Hepatocyte (in vitro differentiated cells): ENCODE results near the gene DSTN.

ENCODE experiments used
- CTCF ChIP-seq: fragments of 200-600 bp; sonication (generic); IDR thresholded peaks from 2 replicates; pipeline ENCODE4 v1.5.1; 2016; ENCODE audit warnings: antibody characterized with exemption, mild to moderate bottlenecking; ENCODE audit not compliant: poor library complexity
- EZH2 ChIP-seq: fragments of 200-600 bp; sonication (generic); IDR thresholded peaks from 2 replicates; pipeline ENCODE4 v1.6.1; 2016; ENCODE audit warnings: antibody characterized with exemption, mild to moderate bottlenecking, borderline replicate concordance
- EZH2phosphoT487 ChIP-seq: fragments of 200-600 bp; sonication (generic); IDR thresholded peaks from one replicate; pipeline ENCODE4 v1.6.1; 2018; ENCODE audit warnings: antibody characterized with exemption, mild to moderate bottlenecking, low read depth, moderate library complexity; ENCODE audit not compliant: unreplicated experiment, severe bottlenecking

- no peak for TF ChIP-seq CTCF
- TF ChIP-seq EZH2 = no peak
- TF ChIP-seq EZH2phosphoT487 = no peak
These were observed 50.7 kb downstream of the DSTN start for GRCh38 chr20:17620371-17621228.
